OCI-LY7 (cell line): ENCODE data around the gene FOXB1.

Experiments
- CTCF ChIP-seq: fragments of 200-600 bp; sonication (generic); conservative IDR thresholded peaks from 2 replicates; pipeline ENCODE4 v1.5.1; 2014; ENCODE audit warnings: mild to moderate bottlenecking, antibody characterized with exemption, low read length, moderate library complexity, mixed read lengths
- EZH2phosphoT487 ChIP-seq: fragments of 200-600 bp; sonication (generic); IDR thresholded peaks from 2 replicates; pipeline ENCODE4 v1.6.1; 2018; ENCODE audit warnings: low read depth, borderline replicate concordance, mild to moderate bottlenecking, mixed run types, antibody characterized with exemption, low read length, moderate library complexity, mixed read lengths

- TF ChIP-seq CTCF (no peak), EZH2phosphoT487 (no peak)
Measured at GRCh38 chr15:60004009-60004845, at the start of gene FOXB1.
